GM23248 (cell line): ENCODE measurements around the gene KNL1. TPM values are rescaled to one million over a fixed set of nuclear protein-coding genes. Genes with fewer than 3 reads are reported as not detected.

Experiments
- DNase-seq: peaks from one replicate; pipeline ENCODE4 v3.0.0-alpha.2; 2015
- H2AFZ ChIP-seq: fragments of 200-600 bp; sonication (generic); 2 replicates; pipeline ENCODE4 v1.6.1; 2016; ENCODE audit warnings: antibody characterized with exemption
- H3F3A ChIP-seq: fragments of 200-600 bp; sonication (generic); 2 replicates; pipeline ENCODE4 v1.6.1; 2016; ENCODE audit warnings: mild to moderate bottlenecking, antibody characterized with exemption, mixed run types; ENCODE audit not compliant: insufficient read depth
- H3K27ac ChIP-seq: fragments of 200-600 bp; sonication (generic); 2 replicates; pipeline ENCODE4 v1.5.1; 2016; ENCODE audit warnings: mild to moderate bottlenecking
- H3K27me3 ChIP-seq: fragments of 200-600 bp; sonication (generic); replicated peaks from 2 replicates; pipeline ENCODE4 v1.6.1; 2016; ENCODE audit warnings: mild to moderate bottlenecking; ENCODE audit not compliant: insufficient read depth
- H3K36me3 ChIP-seq: fragments of 200-600 bp; sonication (generic); 2 replicates; pipeline ENCODE4 v1.6.1; 2016; ENCODE audit warnings: low read depth, mild to moderate bottlenecking
- H3K4me1 ChIP-seq: fragments of 200-600 bp; sonication (generic); 2 replicates; pipeline ENCODE4 v1.6.1; 2016; ENCODE audit warnings: mild to moderate bottlenecking; ENCODE audit not compliant: insufficient read depth
- H3K4me2 ChIP-seq: fragments of 200-600 bp; sonication (generic); one replicate; pipeline ENCODE4 v1.6.1; 2016; ENCODE audit warnings: mild to moderate bottlenecking; ENCODE audit not compliant: unreplicated experiment
- H3K4me3 ChIP-seq: fragments of 200-600 bp; sonication (generic); 2 replicates; pipeline ENCODE4 v1.5.1; 2016; ENCODE audit warnings: mild to moderate bottlenecking
- H3K79me2 ChIP-seq: fragments of 200-600 bp; sonication (generic); 2 replicates; pipeline ENCODE4 v1.6.1; 2016; ENCODE audit warnings: mild to moderate bottlenecking; ENCODE audit not compliant: insufficient read depth
- H3K9ac ChIP-seq: fragments of 200-600 bp; sonication (generic); 2 replicates; pipeline ENCODE4 v1.6.1; 2016; ENCODE audit warnings: mild to moderate bottlenecking
- H3K9me2 ChIP-seq: fragments of 200-600 bp; sonication (generic); 2 replicates; pipeline ENCODE4 v1.6.1; 2016; ENCODE audit warnings: mixed run types, mild to moderate bottlenecking, moderate library complexity; ENCODE audit not compliant: insufficient read depth
- H3K9me3 ChIP-seq: fragments of 200-600 bp; sonication (generic); one replicate; pipeline ENCODE4 v1.6.1; 2017; ENCODE audit warnings: low read depth
- H4K20me1 ChIP-seq: fragments of 200-600 bp; sonication (generic); 2 replicates; pipeline ENCODE4 v1.6.0; 2016; ENCODE audit not compliant: insufficient read depth
- EZH2 ChIP-seq: fragments of 200-600 bp; sonication (generic); IDR thresholded peaks from 2 replicates; pipeline ENCODE4 v1.6.1; 2018; ENCODE audit warnings: antibody characterized with exemption, mild to moderate bottlenecking; ENCODE audit not compliant: insufficient read depth, poor library complexity, severe bottlenecking
- EZH2phosphoT487 ChIP-seq: fragments of 200-600 bp; sonication (generic); IDR thresholded peaks from 2 replicates; pipeline ENCODE4 v1.6.1; 2018; ENCODE audit warnings: antibody characterized with exemption, moderate library complexity, mild to moderate bottlenecking, low read depth; ENCODE audit not compliant: insufficient read depth
- WGBS, 2 experiments: methylation state at CpG; one replicate each; pipeline ENCODE4 v1.1.6; 2015 to 2017; ENCODE audit warnings: low lambda C conversion rate in 2 of 2, low coverage in 1 of 2; ENCODE audit errors: missing lambda C conversion rate in 2 of 2; 5-methylcytosine and 5-hydroxymethylcytosine counted together
- in situ Hi-C: fragments of 300-500 bp; cut with MboI; formaldehyde crosslinking; loops from 2 replicates; pipeline ENCODE4 v1.15.0; 2020
- polyA plus RNA-seq: library from polyadenylated mRNA; unstranded; fragments of >200 nt; fragmentation: Nextera tagmentation; extraction: Ambion mirVana; gene quantifications from 2 replicates; pipeline ENCODE4 v1.2.1, GENCODE V29; 2016
- total RNA-seq: library from RNA; depleted of rRNA; stranded (reverse); fragments of >200 nt; shearing (Covaris generic); gene quantifications from 2 replicates; pipeline ENCODE4 v1.2.3, GENCODE V29; 2014; rRNA removed

The KNL1 gene, protein sequence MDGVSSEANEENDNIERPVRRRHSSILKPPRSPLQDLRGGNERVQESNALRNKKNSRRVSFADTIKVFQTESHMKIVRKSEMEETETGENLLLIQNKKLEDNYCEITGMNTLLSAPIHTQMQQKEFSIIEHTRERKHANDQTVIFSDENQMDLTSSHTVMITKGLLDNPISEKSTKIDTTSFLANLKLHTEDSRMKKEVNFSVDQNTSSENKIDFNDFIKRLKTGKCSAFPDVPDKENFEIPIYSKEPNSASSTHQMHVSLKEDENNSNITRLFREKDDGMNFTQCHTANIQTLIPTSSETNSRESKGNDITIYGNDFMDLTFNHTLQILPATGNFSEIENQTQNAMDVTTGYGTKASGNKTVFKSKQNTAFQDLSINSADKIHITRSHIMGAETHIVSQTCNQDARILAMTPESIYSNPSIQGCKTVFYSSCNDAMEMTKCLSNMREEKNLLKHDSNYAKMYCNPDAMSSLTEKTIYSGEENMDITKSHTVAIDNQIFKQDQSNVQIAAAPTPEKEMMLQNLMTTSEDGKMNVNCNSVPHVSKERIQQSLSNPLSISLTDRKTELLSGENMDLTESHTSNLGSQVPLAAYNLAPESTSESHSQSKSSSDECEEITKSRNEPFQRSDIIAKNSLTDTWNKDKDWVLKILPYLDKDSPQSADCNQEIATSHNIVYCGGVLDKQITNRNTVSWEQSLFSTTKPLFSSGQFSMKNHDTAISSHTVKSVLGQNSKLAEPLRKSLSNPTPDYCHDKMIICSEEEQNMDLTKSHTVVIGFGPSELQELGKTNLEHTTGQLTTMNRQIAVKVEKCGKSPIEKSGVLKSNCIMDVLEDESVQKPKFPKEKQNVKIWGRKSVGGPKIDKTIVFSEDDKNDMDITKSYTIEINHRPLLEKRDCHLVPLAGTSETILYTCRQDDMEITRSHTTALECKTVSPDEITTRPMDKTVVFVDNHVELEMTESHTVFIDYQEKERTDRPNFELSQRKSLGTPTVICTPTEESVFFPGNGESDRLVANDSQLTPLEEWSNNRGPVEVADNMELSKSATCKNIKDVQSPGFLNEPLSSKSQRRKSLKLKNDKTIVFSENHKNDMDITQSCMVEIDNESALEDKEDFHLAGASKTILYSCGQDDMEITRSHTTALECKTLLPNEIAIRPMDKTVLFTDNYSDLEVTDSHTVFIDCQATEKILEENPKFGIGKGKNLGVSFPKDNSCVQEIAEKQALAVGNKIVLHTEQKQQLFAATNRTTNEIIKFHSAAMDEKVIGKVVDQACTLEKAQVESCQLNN (N-terminal part only)
- total RNA-seq (14.5 and 19.1 TPM in 2 replicates), polyA plus RNA-seq (5.7 and 6.4 TPM in 2 replicates)

DNA sequence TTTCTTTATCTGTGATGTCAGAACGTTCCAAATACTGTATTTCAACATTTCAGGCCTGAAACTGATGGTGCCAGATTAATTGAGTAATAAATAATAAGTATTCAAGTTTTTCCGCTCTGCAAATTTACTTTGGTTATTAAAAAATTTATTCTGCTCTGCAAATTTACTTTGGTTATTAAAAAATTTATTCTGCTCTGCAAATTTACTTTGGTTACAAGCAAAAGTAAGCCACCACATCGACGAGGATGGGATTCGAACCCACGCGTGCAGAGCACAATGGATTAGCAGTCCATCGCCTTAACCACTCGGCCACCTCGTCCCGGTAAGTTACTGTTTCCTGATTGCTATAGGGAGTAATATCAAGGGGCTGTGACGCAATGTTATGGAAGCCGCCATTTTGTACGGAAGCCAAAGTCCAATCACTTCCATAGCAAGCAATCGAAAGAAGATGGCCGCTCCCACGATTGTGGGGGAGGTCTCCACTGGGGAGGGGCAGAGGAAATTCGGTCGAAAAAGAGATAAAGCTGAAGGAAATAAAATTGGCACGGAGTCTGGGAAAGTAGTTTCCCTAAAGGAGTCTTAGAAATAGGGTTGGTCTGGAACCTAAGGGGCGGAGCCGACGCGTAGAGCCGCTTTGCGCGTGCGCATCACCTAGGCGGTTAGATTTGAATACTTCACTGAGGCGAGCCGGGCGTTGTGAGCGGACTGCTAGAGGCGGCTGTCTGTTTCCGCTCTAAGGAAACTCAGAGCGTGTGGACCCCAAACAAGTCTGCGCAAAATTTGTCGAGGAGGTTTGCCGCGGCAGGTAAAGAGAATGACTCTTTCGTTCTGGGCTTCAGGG lies at the start of gene KNL1:
KNL1 (plus strand) TSS at position 662 of the 841 bp plus-strand sequence. CDS start 8,683 bp downstream, outside the sequence.
- Histone ChIP-seq H3K4me1 (no peaks in the 10 kb centered on the region), H3K4me3 (peak within 1 kb of the TSS; percentile 93), H4K20me1 (no peaks in the 10 kb centered on the region), H3K9me2 (no peaks in the 10 kb centered on the region), H3K9me3 (no peaks in the 10 kb centered on the region), H3K27me3 (no peaks in the 10 kb centered on the region), H3K4me2 (peak within 1 kb of the TSS; percentile 79), H3K9ac (peak within 1 kb of the TSS; percentile 87), H3F3A (peaks cover 12% of the 10 kb centered on the region), H3K27ac (peak within 1 kb of the TSS; percentile 93), H2AFZ (peak within 1 kb of the TSS; percentile 98), H3K36me3 (no peaks in the 10 kb centered on the region), H3K79me2 (peaks cover 39% of the 10 kb centered on the region)
- in situ Hi-C loops = no loop called here
- peak; percentile 93 for DNase-seq
- WGBS, 2 experiments = 1% methylated on average over 41 of the region's 41 CpGs
- TF ChIP-seq EZH2 (no peak), EZH2phosphoT487 (no peak)

DNA sequence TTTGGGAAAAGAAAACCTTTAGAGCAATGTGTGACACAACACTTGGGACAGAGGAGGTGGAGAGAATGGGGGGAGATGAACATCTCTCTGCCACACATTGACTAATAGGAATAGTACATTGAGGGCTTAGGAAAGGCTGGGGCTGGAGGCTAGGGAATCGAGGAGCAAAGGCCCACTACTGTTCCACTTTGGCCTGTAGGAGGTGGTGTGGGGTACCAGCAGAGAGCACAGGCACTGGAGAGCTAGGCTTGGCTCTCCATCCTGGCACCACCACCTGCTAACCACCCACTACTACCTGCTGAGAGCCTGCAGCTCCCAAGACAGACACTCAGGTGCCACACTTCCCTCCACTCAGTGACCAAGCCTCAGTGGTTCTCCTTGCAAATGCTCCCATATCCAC lies 48.6 kb upstream of the KNL1 start:
- no peak overlapping the region for H3K27ac ChIP-seq
- no peaks in the 10 kb centered on the region for H3K4me1 ChIP-seq
- in situ Hi-C loops = no loop called here
- no peak overlapping the region for H2AFZ ChIP-seq
- H3K36me3 ChIP-seq = no peaks in the 10 kb centered on the region
- no peaks in the 10 kb centered on the region for H3K27me3 ChIP-seq
- H3K4me2 ChIP-seq = no peak overlapping the region
- H4K20me1 ChIP-seq = no peaks in the 10 kb centered on the region
- H3K4me3 ChIP-seq = no peak overlapping the region
- no peak for TF ChIP-seq EZH2
- no peak for TF ChIP-seq EZH2phosphoT487
- no peak overlapping the region for H3K9ac ChIP-seq
- no peaks in the 10 kb centered on the region for H3K79me2 ChIP-seq
- no peaks in the 10 kb centered on the region for H3F3A ChIP-seq
- 100% methylated on average over 1 of the region's 1 CpG for WGBS, 2 experiments
- DNase-seq = no peak
- no peaks in the 10 kb centered on the region for H3K9me3 ChIP-seq
- no peaks in the 10 kb centered on the region for H3K9me2 ChIP-seq

DNA sequence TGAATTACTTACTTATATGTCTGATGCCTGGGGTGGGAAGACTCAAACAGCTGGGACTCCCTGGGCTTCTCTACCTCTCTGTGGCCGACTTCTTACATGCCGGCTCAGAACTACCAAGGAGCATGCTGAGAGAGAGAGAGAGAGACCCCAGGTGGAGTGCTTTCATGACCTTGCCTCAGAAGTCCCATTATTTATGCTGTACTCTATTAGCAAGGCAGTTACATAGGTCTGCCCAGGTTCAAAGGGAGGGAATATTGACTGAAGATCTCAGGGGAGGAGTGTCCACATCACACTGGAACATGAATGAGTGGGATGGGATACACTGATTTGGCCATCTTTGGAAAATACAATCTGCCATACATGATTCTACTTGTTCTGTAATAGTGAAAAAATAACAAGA lies 45.4 kb upstream of the KNL1 start:
- no peak for DNase-seq

More for the DNA sequence above, 45.4 kb upstream of the KNL1 start:
- Histone ChIP-seq H3F3A (no peaks in the 10 kb centered on the region), H3K9ac (no peak overlapping the region), H3K9me3 (no peaks in the 10 kb centered on the region), H3K4me1 (no peaks in the 10 kb centered on the region), H3K9me2 (no peaks in the 10 kb centered on the region), H3K79me2 (no peaks in the 10 kb centered on the region), H3K36me3 (no peaks in the 10 kb centered on the region), H4K20me1 (no peaks in the 10 kb centered on the region), H2AFZ (no peak overlapping the region), H3K4me3 (no peak overlapping the region), H3K4me2 (no peak overlapping the region), H3K27me3 (no peaks in the 10 kb centered on the region), H3K27ac (no peak overlapping the region)
- no peak for TF ChIP-seq EZH2phosphoT487
- TF ChIP-seq EZH2 = no peak
- in situ Hi-C loops = no loop called here
- WGBS, 2 experiments = 83 to 88% methylated on average over 2 of the region's 2 CpGs
